K562 (cell line): Measurements from ENCODE around the gene CPSF6. TPM values are rescaled to one million over a fixed set of nuclear protein-coding genes. Genes with fewer than 3 reads are reported as not detected.

Source experiments
- FOXJ2 ChIP-seq: fragments of 200-800 bp; sonication (Bioruptor generic); IDR thresholded peaks from 2 replicates; pipeline ENCODE4 v1.6.1; 2016; ENCODE audit warnings: missing genetic modification characterization, missing compliant biosample characterization
- HMG20B ChIP-seq: fragments of 250-450 bp; sonication (Bioruptor Pico); IDR thresholded peaks from 2 replicates; pipeline ENCODE4 v1.5.0; 2021; ENCODE audit warnings: mild to moderate bottlenecking
- POLR2AphosphoS5 ChIP-seq: IDR thresholded peaks from 2 replicates; pipeline ENCODE4 v1.6.1; 2011; ENCODE audit warnings: mild to moderate bottlenecking, low read depth, low read length, moderate library complexity; ENCODE audit not compliant: control insufficient read depth, insufficient read depth
- XRCC4 ChIP-seq: IDR thresholded peaks from one replicate; pipeline ENCODE4 v1.6.1; 2011; ENCODE audit not compliant: insufficient read depth, insufficient read length; ENCODE audit errors: extremely low read depth
- ZFP30 ChIP-seq: fragments of 250-450 bp; sonication (Bioruptor Pico); IDR thresholded peaks from 2 replicates; pipeline ENCODE4 v1.8.0; 2022; ENCODE audit warnings: moderate library complexity, mild to moderate bottlenecking, inconsistent platforms, borderline replicate concordance
- ZKSCAN1 ChIP-seq: fragments of 150-350 bp; IDR thresholded peaks from 2 replicates; pipeline ENCODE4 v1.6.1; 2016; ENCODE audit warnings: low read depth, low read length
- ZNF780A ChIP-seq: fragments of 250-450 bp; sonication (Bioruptor Pico); IDR thresholded peaks from 2 replicates; pipeline ENCODE4 v1.5.0; 2021; ENCODE audit warnings: mild to moderate bottlenecking
- ZZZ3 ChIP-seq: fragments of 450-650 bp; IDR thresholded peaks from 2 replicates; pipeline ENCODE4 v1.6.1; 2016; ENCODE audit warnings: antibody characterized with exemption, mild to moderate bottlenecking, moderate library complexity
- polyA plus RNA-seq, 8 experiments: library from polyadenylated mRNA; depleted of rRNA in 4 of 8; stranded (reverse) in 5 of 8; unstranded in 3 of 8; fragments of >200 nt; fragmentation: Nextera tagmentation in 2 of 8; fragmentation: Illumina TruSeq in 1 of 8; extraction: Ambion mirVana in 2 of 8; extraction: Trizol in 1 of 8; gene quantifications; 2 replicates each; pipeline versions ENCODE4 v1.2.1 to v1.2.3, GENCODE V29; 2011 to 2014; ENCODE audit warnings: inconsistent platforms in 1 of 8, missing spikeins in 1 of 8
- total RNA-seq, 7 experiments: library from RNA; depleted of rRNA in 6 of 7; stranded (reverse); fragments of >200 nt in 6 of 7; fragmentation: Illumina TruSeq in 2 of 7; extraction: Trizol in 2 of 7; gene quantifications; 2 replicates each; pipeline versions ENCODE4 v1.2.1 to v1.2.3, GENCODE V29; 2011 to 2021; ENCODE audit warnings: low replicate concordance in 1 of 7
- TF ChIP-seq, protein P1 (sequence below): sonication (generic); formaldehyde crosslinking; IDR thresholded peaks from 2 replicates; pipeline ENCODE4 v1.8.0; 2022; ENCODE audit warnings: mild to moderate bottlenecking, missing genetic modification reagents
- TF ChIP-seq, protein P2 (sequence below): sonication (generic); formaldehyde crosslinking; IDR thresholded peaks from 2 replicates; pipeline ENCODE4 v1.8.0; 2022; ENCODE audit warnings: mild to moderate bottlenecking, low read depth, missing genetic modification reagents
- TF ChIP-seq, protein P3 (sequence below): sonication (generic); formaldehyde crosslinking; IDR thresholded peaks from 2 replicates; pipeline ENCODE4 v1.8.0; 2022; ENCODE audit warnings: mild to moderate bottlenecking, missing genetic modification reagents
- TF ChIP-seq, protein P4 (sequence below): fragments of 250-450 bp; sonication (Bioruptor Pico); IDR thresholded peaks from 2 replicates; pipeline ENCODE4 v1.4.0; 2020; ENCODE audit warnings: mild to moderate bottlenecking, moderate library complexity
- TF ChIP-seq, protein P5 (sequence below): fragments of 250-450 bp; sonication (Bioruptor Pico); IDR thresholded peaks from 2 replicates; pipeline ENCODE4 v1.4.0; 2020
- TF ChIP-seq, protein P6 (sequence below): IDR thresholded peaks from 3 replicates; pipeline ENCODE4 v1.6.1; 2011; ENCODE audit warnings: borderline replicate concordance, mild to moderate bottlenecking; ENCODE audit not compliant: insufficient read length, insufficient read depth

Gene CPSF6
- total and polyA plus RNA-seq, 9 of the 15 experiments (the other 6 are each of a cell fraction or from before 2014, with no cell fraction given) = 34.3 to 129 (median 77.8) TPM

DNA sequence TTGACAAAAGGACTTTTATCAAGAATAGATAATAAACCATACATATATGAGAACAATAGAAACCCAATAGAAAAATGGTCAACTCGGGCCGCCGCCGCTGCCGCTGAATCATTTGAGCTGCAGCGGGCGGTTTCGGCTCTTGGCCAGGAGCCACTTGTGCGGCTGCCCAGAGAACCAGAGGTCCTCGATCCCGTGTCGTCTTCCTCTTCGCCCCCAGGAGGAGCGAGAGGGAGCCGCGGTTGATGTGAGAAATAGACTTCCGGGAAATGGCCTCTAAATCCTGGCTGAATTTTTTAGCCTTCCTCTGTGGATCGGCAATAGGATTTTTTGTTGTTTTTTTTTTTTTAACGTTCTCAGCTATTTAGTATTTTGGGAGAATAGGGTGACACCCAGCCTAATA is 44.8 kb downstream of the CPSF6 start (continued):
- TF ChIP-seq ZKSCAN1 = no peak
- no peak for TF ChIP-seq ZNF780A (CRISPR knock-in tag)
- TF ChIP-seq, protein P1, sequence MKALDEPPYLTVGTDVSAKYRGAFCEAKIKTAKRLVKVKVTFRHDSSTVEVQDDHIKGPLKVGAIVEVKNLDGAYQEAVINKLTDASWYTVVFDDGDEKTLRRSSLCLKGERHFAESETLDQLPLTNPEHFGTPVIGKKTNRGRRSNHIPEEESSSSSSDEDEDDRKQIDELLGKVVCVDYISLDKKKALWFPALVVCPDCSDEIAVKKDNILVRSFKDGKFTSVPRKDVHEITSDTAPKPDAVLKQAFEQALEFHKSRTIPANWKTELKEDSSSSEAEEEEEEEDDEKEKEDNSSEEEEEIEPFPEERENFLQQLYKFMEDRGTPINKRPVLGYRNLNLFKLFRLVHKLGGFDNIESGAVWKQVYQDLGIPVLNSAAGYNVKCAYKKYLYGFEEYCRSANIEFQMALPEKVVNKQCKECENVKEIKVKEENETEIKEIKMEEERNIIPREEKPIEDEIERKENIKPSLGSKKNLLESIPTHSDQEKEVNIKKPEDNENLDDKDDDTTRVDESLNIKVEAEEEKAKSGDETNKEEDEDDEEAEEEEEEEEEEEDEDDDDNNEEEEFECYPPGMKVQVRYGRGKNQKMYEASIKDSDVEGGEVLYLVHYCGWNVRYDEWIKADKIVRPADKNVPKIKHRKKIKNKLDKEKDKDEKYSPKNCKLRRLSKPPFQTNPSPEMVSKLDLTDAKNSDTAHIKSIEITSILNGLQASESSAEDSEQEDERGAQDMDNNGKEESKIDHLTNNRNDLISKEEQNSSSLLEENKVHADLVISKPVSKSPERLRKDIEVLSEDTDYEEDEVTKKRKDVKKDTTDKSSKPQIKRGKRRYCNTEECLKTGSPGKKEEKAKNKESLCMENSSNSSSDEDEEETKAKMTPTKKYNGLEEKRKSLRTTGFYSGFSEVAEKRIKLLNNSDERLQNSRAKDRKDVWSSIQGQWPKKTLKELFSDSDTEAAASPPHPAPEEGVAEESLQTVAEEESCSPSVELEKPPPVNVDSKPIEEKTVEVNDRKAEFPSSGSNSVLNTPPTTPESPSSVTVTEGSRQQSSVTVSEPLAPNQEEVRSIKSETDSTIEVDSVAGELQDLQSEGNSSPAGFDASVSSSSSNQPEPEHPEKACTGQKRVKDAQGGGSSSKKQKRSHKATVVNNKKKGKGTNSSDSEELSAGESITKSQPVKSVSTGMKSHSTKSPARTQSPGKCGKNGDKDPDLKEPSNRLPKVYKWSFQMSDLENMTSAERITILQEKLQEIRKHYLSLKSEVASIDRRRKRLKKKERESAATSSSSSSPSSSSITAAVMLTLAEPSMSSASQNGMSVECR (CRISPR knock-in tag) = no peak
- TF ChIP-seq, protein P2, sequence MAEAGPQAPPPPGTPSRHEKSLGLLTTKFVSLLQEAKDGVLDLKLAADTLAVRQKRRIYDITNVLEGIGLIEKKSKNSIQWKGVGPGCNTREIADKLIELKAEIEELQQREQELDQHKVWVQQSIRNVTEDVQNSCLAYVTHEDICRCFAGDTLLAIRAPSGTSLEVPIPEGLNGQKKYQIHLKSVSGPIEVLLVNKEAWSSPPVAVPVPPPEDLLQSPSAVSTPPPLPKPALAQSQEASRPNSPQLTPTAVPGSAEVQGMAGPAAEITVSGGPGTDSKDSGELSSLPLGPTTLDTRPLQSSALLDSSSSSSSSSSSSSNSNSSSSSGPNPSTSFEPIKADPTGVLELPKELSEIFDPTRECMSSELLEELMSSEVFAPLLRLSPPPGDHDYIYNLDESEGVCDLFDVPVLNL (CRISPR knock-in tag) = no peak
- no peak for TF ChIP-seq HMG20B
- TF ChIP-seq, protein P3, sequence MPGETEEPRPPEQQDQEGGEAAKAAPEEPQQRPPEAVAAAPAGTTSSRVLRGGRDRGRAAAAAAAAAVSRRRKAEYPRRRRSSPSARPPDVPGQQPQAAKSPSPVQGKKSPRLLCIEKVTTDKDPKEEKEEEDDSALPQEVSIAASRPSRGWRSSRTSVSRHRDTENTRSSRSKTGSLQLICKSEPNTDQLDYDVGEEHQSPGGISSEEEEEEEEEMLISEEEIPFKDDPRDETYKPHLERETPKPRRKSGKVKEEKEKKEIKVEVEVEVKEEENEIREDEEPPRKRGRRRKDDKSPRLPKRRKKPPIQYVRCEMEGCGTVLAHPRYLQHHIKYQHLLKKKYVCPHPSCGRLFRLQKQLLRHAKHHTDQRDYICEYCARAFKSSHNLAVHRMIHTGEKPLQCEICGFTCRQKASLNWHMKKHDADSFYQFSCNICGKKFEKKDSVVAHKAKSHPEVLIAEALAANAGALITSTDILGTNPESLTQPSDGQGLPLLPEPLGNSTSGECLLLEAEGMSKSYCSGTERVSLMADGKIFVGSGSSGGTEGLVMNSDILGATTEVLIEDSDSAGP = no peak
- TF ChIP-seq, protein P4, sequence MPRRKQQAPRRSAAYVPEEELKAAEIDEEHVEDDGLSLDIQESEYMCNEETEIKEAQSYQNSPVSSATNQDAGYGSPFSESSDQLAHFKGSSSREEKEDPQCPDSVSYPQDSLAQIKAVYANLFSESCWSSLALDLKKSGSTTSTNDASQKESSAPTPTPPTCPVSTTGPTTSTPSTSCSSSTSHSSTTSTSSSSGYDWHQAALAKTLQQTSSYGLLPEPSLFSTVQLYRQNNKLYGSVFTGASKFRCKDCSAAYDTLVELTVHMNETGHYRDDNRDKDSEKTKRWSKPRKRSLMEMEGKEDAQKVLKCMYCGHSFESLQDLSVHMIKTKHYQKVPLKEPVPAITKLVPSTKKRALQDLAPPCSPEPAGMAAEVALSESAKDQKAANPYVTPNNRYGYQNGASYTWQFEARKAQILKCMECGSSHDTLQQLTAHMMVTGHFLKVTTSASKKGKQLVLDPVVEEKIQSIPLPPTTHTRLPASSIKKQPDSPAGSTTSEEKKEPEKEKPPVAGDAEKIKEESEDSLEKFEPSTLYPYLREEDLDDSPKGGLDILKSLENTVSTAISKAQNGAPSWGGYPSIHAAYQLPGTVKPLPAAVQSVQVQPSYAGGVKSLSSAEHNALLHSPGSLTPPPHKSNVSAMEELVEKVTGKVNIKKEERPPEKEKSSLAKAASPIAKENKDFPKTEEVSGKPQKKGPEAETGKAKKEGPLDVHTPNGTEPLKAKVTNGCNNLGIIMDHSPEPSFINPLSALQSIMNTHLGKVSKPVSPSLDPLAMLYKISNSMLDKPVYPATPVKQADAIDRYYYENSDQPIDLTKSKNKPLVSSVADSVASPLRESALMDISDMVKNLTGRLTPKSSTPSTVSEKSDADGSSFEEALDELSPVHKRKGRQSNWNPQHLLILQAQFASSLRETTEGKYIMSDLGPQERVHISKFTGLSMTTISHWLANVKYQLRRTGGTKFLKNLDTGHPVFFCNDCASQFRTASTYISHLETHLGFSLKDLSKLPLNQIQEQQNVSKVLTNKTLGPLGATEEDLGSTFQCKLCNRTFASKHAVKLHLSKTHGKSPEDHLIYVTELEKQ (CRISPR knock-in tag) = no peak
- TF ChIP-seq ZZZ3 = no peak
- no peak for TF ChIP-seq FOXJ2
- no peak for TF ChIP-seq ZFP30
- TF ChIP-seq, protein P5, sequence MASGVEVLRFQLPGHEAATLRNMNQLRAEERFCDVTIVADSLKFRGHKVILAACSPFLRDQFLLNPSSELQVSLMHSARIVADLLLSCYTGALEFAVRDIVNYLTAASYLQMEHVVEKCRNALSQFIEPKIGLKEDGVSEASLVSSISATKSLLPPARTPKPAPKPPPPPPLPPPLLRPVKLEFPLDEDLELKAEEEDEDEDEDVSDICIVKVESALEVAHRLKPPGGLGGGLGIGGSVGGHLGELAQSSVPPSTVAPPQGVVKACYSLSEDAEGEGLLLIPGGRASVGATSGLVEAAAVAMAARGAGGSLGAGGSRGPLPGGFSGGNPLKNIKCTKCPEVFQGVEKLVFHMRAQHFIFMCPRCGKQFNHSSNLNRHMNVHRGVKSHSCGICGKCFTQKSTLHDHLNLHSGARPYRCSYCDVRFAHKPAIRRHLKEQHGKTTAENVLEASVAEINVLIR (CRISPR knock-in tag) = no peak
- TF ChIP-seq POLR2AphosphoS5 = 0 out of 2 replicates have a peak, but pooled peaks have one; percentile 29
- no peak for TF ChIP-seq XRCC4
- TF ChIP-seq, protein P6, sequence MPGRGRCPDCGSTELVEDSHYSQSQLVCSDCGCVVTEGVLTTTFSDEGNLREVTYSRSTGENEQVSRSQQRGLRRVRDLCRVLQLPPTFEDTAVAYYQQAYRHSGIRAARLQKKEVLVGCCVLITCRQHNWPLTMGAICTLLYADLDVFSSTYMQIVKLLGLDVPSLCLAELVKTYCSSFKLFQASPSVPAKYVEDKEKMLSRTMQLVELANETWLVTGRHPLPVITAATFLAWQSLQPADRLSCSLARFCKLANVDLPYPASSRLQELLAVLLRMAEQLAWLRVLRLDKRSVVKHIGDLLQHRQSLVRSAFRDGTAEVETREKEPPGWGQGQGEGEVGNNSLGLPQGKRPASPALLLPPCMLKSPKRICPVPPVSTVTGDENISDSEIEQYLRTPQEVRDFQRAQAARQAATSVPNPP = no peak
